ENCODE data around the gene GHSR.

GHSR gene

GRCh38 chr3:172470588-172470987 lies 22.3 kb upstream of the GHSR start:
- TF ChIP-seq CTCF (IDR thresholded peaks at IDR 0.05; ENCODE audit: insufficient read depth, low read length, poor library complexity, severe bottlenecking) = no peak
- no peak for TF ChIP-seq EZH2phosphoT487 (conservative IDR thresholded peaks at IDR 0.05; ENCODE audit: low read length)
- no peak overlapping the region for H3K27ac ChIP-seq (ENCODE audit: low read depth, low read length)
- no peaks in the 10 kb centered on the region for H3K27me3 ChIP-seq (ENCODE audit: low read length)
- H3K9me2 ChIP-seq (replicated peaks; ENCODE audit: insufficient read depth, low read length) = no peaks in the 10 kb centered on the region
- no peaks in the 10 kb centered on the region for H3K79me2 ChIP-seq (ENCODE audit: insufficient read depth, low read length)
- H3F3A ChIP-seq (ENCODE audit: insufficient read depth) = no peaks in the 10 kb centered on the region
- no peak overlapping the region for H3K9ac ChIP-seq (ENCODE audit: low read length)
- H2AFZ ChIP-seq (ENCODE audit: low read depth, low read length, severe bottlenecking) = no peak overlapping the region
- H3K9me3 ChIP-seq (ENCODE audit: insufficient read depth, low read length) = no peaks in the 10 kb centered on the region
- H3K4me2 ChIP-seq (ENCODE audit: low read depth, low read length, poor library complexity, severe bottlenecking) = no peak overlapping the region
- H3K36me3 ChIP-seq (ENCODE audit: low read length) = no peaks in the 10 kb centered on the region
- no peak overlapping the region for H3K4me3 ChIP-seq (ENCODE audit: insufficient read depth, low read length, poor library complexity, severe bottlenecking)
- no peaks in the 10 kb centered on the region for H4K20me1 ChIP-seq (ENCODE audit: low read depth, low read length)

GRCh38 chr3:172467170-172467824 lies 19.0 kb upstream of the GHSR start:
- no peak overlapping the region for H2AFZ ChIP-seq (ENCODE audit: low read depth, low read length, severe bottlenecking)
- H3F3A ChIP-seq (ENCODE audit: insufficient read depth) = no peaks in the 10 kb centered on the region
- no peak for TF ChIP-seq EZH2phosphoT487 (conservative IDR thresholded peaks at IDR 0.05; ENCODE audit: low read length)
- TF ChIP-seq CTCF (IDR thresholded peaks at IDR 0.05; ENCODE audit: insufficient read depth, low read length, poor library complexity, severe bottlenecking) = no peak
- H3K4me2 ChIP-seq (ENCODE audit: low read depth, low read length, poor library complexity, severe bottlenecking) = no peak overlapping the region
- H3K4me3 ChIP-seq (ENCODE audit: insufficient read depth, low read length, poor library complexity, severe bottlenecking) = no peak overlapping the region
- no peaks in the 10 kb centered on the region for H3K9me2 ChIP-seq (replicated peaks; ENCODE audit: insufficient read depth, low read length)
- H3K36me3 ChIP-seq (ENCODE audit: low read length) = no peaks in the 10 kb centered on the region
- no peaks in the 10 kb centered on the region for H4K20me1 ChIP-seq (ENCODE audit: low read depth, low read length)
- H3K9ac ChIP-seq (ENCODE audit: low read length) = no peak overlapping the region
- H3K27me3 ChIP-seq (ENCODE audit: low read length) = no peaks in the 10 kb centered on the region
- no peak overlapping the region for H3K27ac ChIP-seq (ENCODE audit: low read depth, low read length)
- no peaks in the 10 kb centered on the region for H3K9me3 ChIP-seq (ENCODE audit: insufficient read depth, low read length)
- no peaks in the 10 kb centered on the region for H3K79me2 ChIP-seq (ENCODE audit: insufficient read depth, low read length)

- no peak overlapping the region for H3K9ac ChIP-seq (ENCODE audit: low read length)
- no peaks in the 10 kb centered on the region for H3K36me3 ChIP-seq (ENCODE audit: low read length)
- no peak overlapping the region for H3K27ac ChIP-seq (ENCODE audit: low read depth, low read length)
- H3K27me3 ChIP-seq (ENCODE audit: low read length) = no peaks in the 10 kb centered on the region
- TF ChIP-seq EZH2phosphoT487 (conservative IDR thresholded peaks at IDR 0.05; ENCODE audit: low read length) (no peak), CTCF (IDR thresholded peaks at IDR 0.05; ENCODE audit: insufficient read depth, low read length, poor library complexity, severe bottlenecking) (no peak)
- no peak overlapping the region for H3K4me3 ChIP-seq (ENCODE audit: insufficient read depth, low read length, poor library complexity, severe bottlenecking)
- H3K79me2 ChIP-seq (ENCODE audit: insufficient read depth, low read length) = no peaks in the 10 kb centered on the region
- H2AFZ ChIP-seq (ENCODE audit: low read depth, low read length, severe bottlenecking) = no peak overlapping the region
- H4K20me1 ChIP-seq (ENCODE audit: low read depth, low read length) = no peaks in the 10 kb centered on the region
- no peaks in the 10 kb centered on the region for H3F3A ChIP-seq (ENCODE audit: insufficient read depth)
- H3K9me3 ChIP-seq (ENCODE audit: insufficient read depth, low read length) = no peaks in the 10 kb centered on the region
- H3K9me2 ChIP-seq (replicated peaks; ENCODE audit: insufficient read depth, low read length) = no peaks in the 10 kb centered on the region
- H3K4me2 ChIP-seq (ENCODE audit: low read depth, low read length, poor library complexity, severe bottlenecking) = no peak overlapping the region
These were observed 18.4 kb upstream of the GHSR start for GRCh38 chr3:172466553-172467130.
